ENCODE measurements around the gene FAM83C. TPM values are rescaled to one million over a fixed set of nuclear protein-coding genes. Genes with fewer than 3 reads are reported as not detected.

Gene FAM83C
- total RNA-seq, 4 donors from 2014 or later: 54.4 to 85.7 (median 68.6) TPM

DNA sequence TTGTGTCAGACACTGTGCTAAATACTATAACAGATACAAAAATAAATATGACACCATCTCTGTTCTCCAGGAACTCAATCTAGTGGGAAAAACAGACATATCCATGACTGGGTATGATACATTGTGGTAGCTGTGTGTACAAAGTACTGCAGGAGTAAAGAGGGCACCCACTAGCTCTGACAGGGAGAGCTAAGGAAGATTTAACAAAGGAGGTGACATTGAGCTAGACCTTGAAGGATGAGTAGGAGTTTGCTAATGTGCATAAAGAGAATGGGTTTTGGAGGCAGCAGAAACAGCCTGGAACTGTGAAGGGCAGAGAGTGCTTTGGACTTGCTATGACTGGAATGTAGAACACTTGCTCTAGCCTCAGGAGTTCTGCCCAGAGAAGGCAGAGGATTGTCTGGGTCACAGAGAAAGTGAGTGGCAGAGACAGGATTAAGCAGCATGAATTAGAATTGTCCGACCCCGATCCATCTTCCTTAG is 51.4 kb downstream of the FAM83C start:
- no peak overlapping the region for H3K4me3 ChIP-seq (ENCODE audit: low read depth, poor library complexity, severe bottlenecking)
- 89 to 97% methylated on average over 2 of the region's 2 CpGs for WGBS, 2 donors
- intact Hi-C loops (cut with DNase I; ENCODE audit: low total_unique reads): no loop called here
- TF ChIP-seq, protein P1, sequence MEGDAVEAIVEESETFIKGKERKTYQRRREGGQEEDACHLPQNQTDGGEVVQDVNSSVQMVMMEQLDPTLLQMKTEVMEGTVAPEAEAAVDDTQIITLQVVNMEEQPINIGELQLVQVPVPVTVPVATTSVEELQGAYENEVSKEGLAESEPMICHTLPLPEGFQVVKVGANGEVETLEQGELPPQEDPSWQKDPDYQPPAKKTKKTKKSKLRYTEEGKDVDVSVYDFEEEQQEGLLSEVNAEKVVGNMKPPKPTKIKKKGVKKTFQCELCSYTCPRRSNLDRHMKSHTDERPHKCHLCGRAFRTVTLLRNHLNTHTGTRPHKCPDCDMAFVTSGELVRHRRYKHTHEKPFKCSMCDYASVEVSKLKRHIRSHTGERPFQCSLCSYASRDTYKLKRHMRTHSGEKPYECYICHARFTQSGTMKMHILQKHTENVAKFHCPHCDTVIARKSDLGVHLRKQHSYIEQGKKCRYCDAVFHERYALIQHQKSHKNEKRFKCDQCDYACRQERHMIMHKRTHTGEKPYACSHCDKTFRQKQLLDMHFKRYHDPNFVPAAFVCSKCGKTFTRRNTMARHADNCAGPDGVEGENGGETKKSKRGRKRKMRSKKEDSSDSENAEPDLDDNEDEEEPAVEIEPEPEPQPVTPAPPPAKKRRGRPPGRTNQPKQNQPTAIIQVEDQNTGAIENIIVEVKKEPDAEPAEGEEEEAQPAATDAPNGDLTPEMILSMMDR (IDR thresholded peaks at IDR 0.05): no peak
- TF ChIP-seq POLR2A (IDR thresholded peaks at IDR 0.05): no peak
- DNase-seq (ENCODE audit: low spot score in 2 of 2): no peak

DNA sequence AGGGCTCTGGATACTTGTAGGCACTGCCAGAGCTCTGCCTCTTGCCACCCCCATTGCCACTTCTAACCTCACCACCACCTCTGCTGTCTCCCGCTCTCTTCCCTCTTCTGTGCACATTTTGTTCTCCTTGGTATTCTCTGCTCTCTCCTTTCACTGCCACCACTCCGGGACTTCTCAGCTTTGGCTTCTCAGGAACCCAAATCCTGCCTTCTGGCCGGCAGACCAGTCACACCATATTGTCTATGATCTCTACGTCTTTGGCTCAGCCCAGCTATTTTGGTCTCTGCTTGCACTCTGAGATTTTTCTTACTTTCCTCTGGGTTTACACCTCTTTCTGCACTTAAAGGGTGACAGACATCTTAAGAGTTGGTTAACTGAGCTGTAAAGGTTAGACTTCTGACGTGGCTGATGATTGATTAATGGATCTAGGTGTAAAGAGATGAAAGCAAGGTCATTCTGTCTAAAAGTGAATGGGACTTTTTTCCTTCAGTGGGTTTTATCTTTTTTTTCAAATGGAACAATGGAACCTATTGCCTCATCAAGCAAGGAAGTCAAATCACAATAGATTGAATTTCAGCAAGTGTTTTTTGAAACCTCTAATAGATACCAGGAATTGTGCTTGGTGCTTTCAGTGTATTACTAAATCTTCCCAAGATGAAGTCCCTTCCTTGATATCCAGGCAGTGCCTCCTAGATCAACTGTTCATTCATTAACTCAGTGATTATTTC is 52.0 kb downstream of the FAM83C start:
- no peak overlapping the region for H3K4me3 ChIP-seq (ENCODE audit: low read depth, poor library complexity, severe bottlenecking)
- no peak for TF ChIP-seq POLR2A (IDR thresholded peaks at IDR 0.05)
- TF ChIP-seq, protein P1 (IDR thresholded peaks at IDR 0.05): no peak
- 77 to 80% methylated on average over 5 of the region's 5 CpGs for WGBS, 2 donors
- intact Hi-C loops (cut with DNase I; ENCODE audit: low total_unique reads): no loop called here
- no peak for DNase-seq (ENCODE audit: low spot score in 2 of 2)

DNA sequence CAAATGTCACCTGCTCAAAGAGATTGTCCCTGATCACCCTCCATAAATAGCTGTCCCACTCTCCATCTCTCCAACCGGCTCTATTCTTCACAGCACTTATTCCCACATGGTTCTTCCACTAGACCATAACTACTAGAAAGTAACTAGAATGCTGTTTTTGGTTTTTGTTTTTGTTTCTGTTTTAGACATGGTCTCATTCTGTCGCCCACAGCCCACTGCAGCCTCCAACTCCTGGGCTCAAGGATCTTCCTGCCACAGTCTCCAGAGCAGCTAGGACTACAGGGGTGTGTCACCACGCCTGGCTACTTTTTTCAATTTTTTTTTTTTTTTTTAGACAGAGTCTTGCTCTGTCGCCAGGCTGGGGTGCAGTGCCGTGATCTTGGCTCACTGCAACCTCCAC is 53.5 kb downstream of the FAM83C start:
- no peak for TF ChIP-seq POLR2A (IDR thresholded peaks at IDR 0.05)
- TF ChIP-seq, protein P1 (IDR thresholded peaks at IDR 0.05): no peak
- intact Hi-C loops (cut with DNase I; ENCODE audit: low total_unique reads): no loop called here
- H3K4me3 ChIP-seq (ENCODE audit: low read depth, poor library complexity, severe bottlenecking): no peak overlapping the region
- WGBS, 2 donors: 92 to 93% methylated on average over 5 of the region's 5 CpGs
- no peak for DNase-seq (ENCODE audit: low spot score in 2 of 2)

DNA sequence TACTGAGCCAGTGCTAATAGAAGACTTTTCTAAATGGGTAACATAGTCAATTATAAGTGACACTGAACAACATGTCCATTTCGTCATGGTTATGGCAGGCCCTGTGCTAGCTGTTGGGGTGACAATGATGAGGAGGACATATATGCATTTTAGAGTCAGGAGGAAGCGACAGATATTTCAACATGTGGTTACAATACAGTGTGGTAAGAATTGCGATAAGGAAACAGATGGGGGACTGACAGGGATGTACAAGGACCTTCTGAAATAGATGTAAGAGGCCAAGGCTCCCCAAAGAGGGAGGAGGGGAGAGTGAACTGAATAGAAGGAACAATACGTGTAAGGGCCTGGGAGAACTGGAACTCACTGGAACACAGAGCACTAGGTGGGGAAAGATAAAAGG is 54.1 kb downstream of the FAM83C start:
- WGBS, 2 donors: 84% methylated on average over 4 of the region's 4 CpGs
- H3K4me3 ChIP-seq (ENCODE audit: low read depth, poor library complexity, severe bottlenecking): no peak overlapping the region
- intact Hi-C loops (cut with DNase I; ENCODE audit: low total_unique reads): no loop called here
- TF ChIP-seq, protein P1 (IDR thresholded peaks at IDR 0.05): no peak
- no peak for TF ChIP-seq POLR2A (IDR thresholded peaks at IDR 0.05)
- DNase-seq (ENCODE audit: low spot score in 2 of 2): no peak

DNA sequence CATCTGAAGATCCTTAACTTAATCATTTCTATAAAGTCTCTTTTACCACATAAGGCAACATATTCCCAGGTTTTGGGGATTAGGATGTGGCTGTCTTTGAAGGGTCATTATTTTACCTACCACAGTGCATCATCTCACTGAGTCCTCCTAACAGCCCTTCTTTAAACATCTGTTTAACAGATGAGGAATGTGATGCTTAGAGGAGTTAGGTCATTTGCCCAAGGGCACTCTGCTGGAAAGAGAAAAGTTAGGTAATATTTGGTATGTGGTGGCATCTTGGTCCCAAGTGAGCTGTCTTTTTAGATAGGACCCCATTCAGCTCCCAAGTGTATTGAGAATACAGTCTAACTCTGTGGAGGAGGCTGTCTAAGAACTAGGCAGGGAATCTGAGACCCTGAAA is 54.7 kb downstream of the FAM83C start:
- intact Hi-C loops (cut with DNase I; ENCODE audit: low total_unique reads): no loop called here
- TF ChIP-seq POLR2A (IDR thresholded peaks at IDR 0.05): no peak
- TF ChIP-seq, protein P1 (IDR thresholded peaks at IDR 0.05): no peak
- no peak for DNase-seq (ENCODE audit: low spot score in 2 of 2)

DNA sequence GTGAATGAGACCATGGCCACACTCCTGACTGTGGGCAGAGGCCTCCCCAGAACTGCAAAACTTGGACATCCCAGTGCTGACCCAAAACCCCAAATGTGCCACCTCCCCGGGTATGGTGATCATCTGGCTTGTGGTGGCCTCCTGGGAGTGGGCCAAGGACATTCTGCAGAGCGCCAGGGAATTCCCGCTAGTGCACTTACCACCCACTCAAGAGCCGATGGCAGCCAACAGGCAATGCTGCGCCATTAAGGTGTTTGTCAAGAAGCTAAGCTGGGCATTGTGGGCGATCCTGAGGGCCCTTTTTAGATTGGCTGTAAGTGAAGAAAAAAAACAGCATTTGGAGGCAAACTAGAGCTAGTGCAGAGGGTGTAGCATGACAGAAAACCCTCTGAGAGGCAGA is 56.3 kb downstream of the FAM83C start:
- TF ChIP-seq POLR2A (IDR thresholded peaks at IDR 0.05): no peak
- TF ChIP-seq, protein P1 (IDR thresholded peaks at IDR 0.05): no peak
- 84 to 86% methylated on average over 5 to 6 of the region's 6 CpGs for WGBS, 2 donors
- H3K4me3 ChIP-seq (ENCODE audit: low read depth, poor library complexity, severe bottlenecking): no peak overlapping the region
- DNase-seq (ENCODE audit: low spot score in 2 of 2): no peak
- intact Hi-C loops (cut with DNase I; ENCODE audit: low total_unique reads): no loop called here

More for the DNA sequence above, 54.7 kb downstream of the FAM83C start:
- no peak overlapping the region for H3K4me3 ChIP-seq (ENCODE audit: low read depth, poor library complexity, severe bottlenecking)
